ENCODE measurements around the gene ECE1.

- TF ChIP-seq CTCF (conservative IDR thresholded peaks at IDR 0.05 in 1 of 2, IDR thresholded peaks at IDR 0.05 in 1 of 2; ENCODE audit: extremely low read depth in 1 of 2, insufficient read depth in 1 of 2, low read depth in 1 of 2, low read length in 2 of 2): no peak
- TF ChIP-seq EZH2 (IDR thresholded peaks at IDR 0.05; ENCODE audit: borderline replicate concordance, low read length): no peak
Observed at GRCh38 chr1:21238141-21238800, 52.0 kb downstream of the ECE1 start.

Data from mammary epithelial cell (primary cell).